Spleen (tissue), 7 donors: ENCODE measurements around the gene RTF1.

ENCODE experiments used
- POLR2AphosphoS5 ChIP-seq, 3 donors: sonication (generic); formaldehyde crosslinking; IDR thresholded peaks; one replicate each; pipeline ENCODE4 v1.5.1; 2017; ENCODE audit warnings: antibody characterized with exemption in 3 of 3
- TF ChIP-seq, protein P1 (sequence below), 11 experiments: fragments of 200-600 bp in 7 of 11; fragments of 450-650 bp in 4 of 11; sonication (generic) in 4 of 11; IDR thresholded peaks in 8 of 11; conservative IDR thresholded peaks in 3 of 11; 1 replicate in 7 of 11; 2 replicates in 4 of 11; pipeline versions ENCODE4 v1.4.0 to v1.8.0; 2016 to 2021; ENCODE audit warnings: antibody characterized with exemption in 11 of 11, inconsistent platforms in 4 of 11, mild to moderate bottlenecking in 1 of 11
- donor health status: DM: no; HTN: no; CAD: no; lungs with moderate emphysema.
- donor health status: DM: no; HTN: no; CAD: no.
- donor health status: DM: no; HTN: no; CAD: no.

DNA sequence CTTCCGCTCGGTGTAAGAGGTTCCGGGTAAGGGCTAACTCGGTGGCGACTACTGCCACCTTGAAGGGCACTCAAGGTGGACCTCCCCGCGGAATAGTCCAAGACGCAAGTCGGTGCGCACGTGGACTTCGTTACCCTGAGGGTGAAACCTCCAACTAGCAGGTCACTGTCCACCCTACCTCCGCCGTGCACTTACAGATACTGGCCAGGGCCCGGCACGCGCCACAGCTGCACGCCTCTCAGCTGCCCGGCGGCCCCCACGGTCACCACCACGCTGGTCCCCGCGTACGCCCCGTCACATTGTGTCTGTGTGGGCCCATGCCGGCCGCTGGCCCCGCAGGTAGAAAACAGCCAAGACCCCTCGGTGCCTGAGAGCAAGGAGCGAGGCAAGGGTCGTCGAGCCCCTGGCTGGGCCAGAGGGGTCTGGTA, 95.6 kb downstream of the RTF1 start:
- TF ChIP-seq, protein P1, sequence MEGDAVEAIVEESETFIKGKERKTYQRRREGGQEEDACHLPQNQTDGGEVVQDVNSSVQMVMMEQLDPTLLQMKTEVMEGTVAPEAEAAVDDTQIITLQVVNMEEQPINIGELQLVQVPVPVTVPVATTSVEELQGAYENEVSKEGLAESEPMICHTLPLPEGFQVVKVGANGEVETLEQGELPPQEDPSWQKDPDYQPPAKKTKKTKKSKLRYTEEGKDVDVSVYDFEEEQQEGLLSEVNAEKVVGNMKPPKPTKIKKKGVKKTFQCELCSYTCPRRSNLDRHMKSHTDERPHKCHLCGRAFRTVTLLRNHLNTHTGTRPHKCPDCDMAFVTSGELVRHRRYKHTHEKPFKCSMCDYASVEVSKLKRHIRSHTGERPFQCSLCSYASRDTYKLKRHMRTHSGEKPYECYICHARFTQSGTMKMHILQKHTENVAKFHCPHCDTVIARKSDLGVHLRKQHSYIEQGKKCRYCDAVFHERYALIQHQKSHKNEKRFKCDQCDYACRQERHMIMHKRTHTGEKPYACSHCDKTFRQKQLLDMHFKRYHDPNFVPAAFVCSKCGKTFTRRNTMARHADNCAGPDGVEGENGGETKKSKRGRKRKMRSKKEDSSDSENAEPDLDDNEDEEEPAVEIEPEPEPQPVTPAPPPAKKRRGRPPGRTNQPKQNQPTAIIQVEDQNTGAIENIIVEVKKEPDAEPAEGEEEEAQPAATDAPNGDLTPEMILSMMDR (IDR thresholded peaks at IDR 0.05 in 8 of 11, conservative IDR thresholded peaks at IDR 0.05 in 3 of 11), result no peak
- TF ChIP-seq POLR2AphosphoS5 (IDR thresholded peaks at IDR 0.05), result no peak
